Keratinocyte (primary cell): ENCODE results near the gene NF2. TPM values are rescaled to one million over a fixed set of nuclear protein-coding genes. Genes with fewer than 3 reads are reported as not detected.

Experiments used
- DNase-seq: peaks from one replicate; pipeline ENCODE4 v3.0.0-alpha.2; 2011; ENCODE audit warnings: low read depth, missing footprints, low spot score
- FAIRE-seq: peaks from 2 replicates; lab custom pipeline; 2011; peaks lifted over from hg19 to GRCh38; lab: Jason Lieb, UNC
- H2AFZ ChIP-seq: 2 replicates; pipeline ENCODE4 v1.6.0; 2012; ENCODE audit warnings: low read length, control low read depth, inconsistent platforms; ENCODE audit not compliant: control insufficient read depth
- H3K27ac ChIP-seq: 2 replicates; pipeline ENCODE4 v1.5.1; 2011; ENCODE audit warnings: low read length; ENCODE audit not compliant: control insufficient read depth, insufficient read depth
- H3K27me3 ChIP-seq: 3 replicates; pipeline ENCODE4 v1.6.0; 2011; ENCODE audit warnings: low read length; ENCODE audit not compliant: control insufficient read depth, insufficient read depth; ENCODE audit errors: extremely low read depth
- H3K36me3 ChIP-seq, 2 experiments: 2 replicates in 1 of 2; 3 replicates in 1 of 2; pipeline ENCODE4 v1.5.1; 2011; ENCODE audit warnings: low read length in 2 of 2, mild to moderate bottlenecking in 1 of 2; ENCODE audit not compliant: control insufficient read depth in 2 of 2, insufficient read depth in 2 of 2; ENCODE audit errors: extremely low read depth in 1 of 2
- H3K4me1 ChIP-seq: 3 replicates; pipeline ENCODE4 v1.5.1; 2011; ENCODE audit warnings: low read length; ENCODE audit not compliant: control insufficient read depth, insufficient read depth; ENCODE audit errors: extremely low read depth
- H3K4me2 ChIP-seq: 3 replicates; pipeline ENCODE4 v1.6.0; 2011; ENCODE audit warnings: low read depth, low read length; ENCODE audit not compliant: control insufficient read depth, insufficient read depth; ENCODE audit errors: extremely low read depth
- H3K4me3 ChIP-seq, 3 experiments: fragments of 200-600 bp in 1 of 3; sonication (generic) in 1 of 3; 2 replicates in 2 of 3; 3 replicates in 1 of 3; pipeline ENCODE4 v1.5.1; 2011 to 2016; ENCODE audit warnings: low read length in 3 of 3, mild to moderate bottlenecking in 3 of 3, control low read depth in 2 of 3, inconsistent platforms in 1 of 3, low read depth in 1 of 3, mixed read lengths in 1 of 3, mixed run types in 1 of 3, moderate library complexity in 1 of 3; ENCODE audit not compliant: control insufficient read depth in 2 of 3, insufficient read depth in 2 of 3; ENCODE audit errors: extremely low read depth in 1 of 3
- H3K79me2 ChIP-seq: 2 replicates; pipeline ENCODE4 v1.6.0; 2012; ENCODE audit warnings: low read length; ENCODE audit not compliant: control insufficient read depth, insufficient read depth
- H3K9ac ChIP-seq: 3 replicates; pipeline ENCODE4 v1.6.0; 2011; ENCODE audit warnings: low read length; ENCODE audit not compliant: control insufficient read depth, insufficient read depth; ENCODE audit errors: extremely low read depth
- H3K9me1 ChIP-seq: 3 replicates; pipeline ENCODE4 v1.6.0; 2011; ENCODE audit warnings: low read length; ENCODE audit not compliant: control insufficient read depth, insufficient read depth; ENCODE audit errors: extremely low read depth
- H3K9me3 ChIP-seq: 2 replicates; pipeline ENCODE4 v1.5.1; 2012; ENCODE audit warnings: low read depth, low read length; ENCODE audit not compliant: control insufficient read depth
- H4K20me1 ChIP-seq: 3 replicates; pipeline ENCODE4 v1.6.0; 2011; ENCODE audit warnings: low read length; ENCODE audit not compliant: control insufficient read depth, insufficient read depth; ENCODE audit errors: extremely low read depth
- EZH2 ChIP-seq: IDR thresholded peaks from one replicate; pipeline ENCODE4 v1.6.1; 2012; ENCODE audit warnings: inconsistent platforms, mild to moderate bottlenecking, low read length, moderate library complexity
- dilution Hi-C: fragments of 300-500 bp; cut with MboI; formaldehyde crosslinking; loops from one replicate; pipeline ENCODE4 v1.7.0; 2020; ENCODE audit warnings: low sequenced_read_pairs; ENCODE audit not compliant: extremely low pct_ligation_motif_present
- polyA plus RNA-seq, 5 experiments: library from polyadenylated mRNA; depleted of rRNA in 3 of 5; stranded (reverse) in 3 of 5; stranded (forward) in 1 of 5; unstranded in 1 of 5; fragments of >200 nt; gene quantifications; 1 replicate in 1 of 5; 2 replicates in 3 of 5; 3 replicates in 1 of 5; pipeline versions ENCODE4 v1.2.1 to v1.2.3, GENCODE V29; 2011 to 2012; ENCODE audit warnings: missing spikeins in 2 of 5, low read depth in 1 of 5, low replicate concordance in 1 of 5
- TF ChIP-seq, protein P1 (sequence below), 3 experiments: IDR thresholded peaks in 1 of 3; conservative IDR thresholded peaks in 1 of 3; optimal IDR thresholded peaks in 1 of 3; 2 replicates in 2 of 3; 3 replicates in 1 of 3; pipeline versions ENCODE3 to v1.5.1; 2011; ENCODE audit warnings: low read length in 3 of 3, mild to moderate bottlenecking in 3 of 3, moderate library complexity in 2 of 3, control low read depth in 1 of 3, inconsistent platforms in 1 of 3; ENCODE audit not compliant: insufficient read depth in 2 of 3; ENCODE audit errors: extremely low read depth in 1 of 3

NF2 gene
- polyA plus RNA-seq, 1 donor (not counting 4 experiments of a cell fraction or from before 2014, with no cell fraction given) = 50.2 TPM

DNA sequence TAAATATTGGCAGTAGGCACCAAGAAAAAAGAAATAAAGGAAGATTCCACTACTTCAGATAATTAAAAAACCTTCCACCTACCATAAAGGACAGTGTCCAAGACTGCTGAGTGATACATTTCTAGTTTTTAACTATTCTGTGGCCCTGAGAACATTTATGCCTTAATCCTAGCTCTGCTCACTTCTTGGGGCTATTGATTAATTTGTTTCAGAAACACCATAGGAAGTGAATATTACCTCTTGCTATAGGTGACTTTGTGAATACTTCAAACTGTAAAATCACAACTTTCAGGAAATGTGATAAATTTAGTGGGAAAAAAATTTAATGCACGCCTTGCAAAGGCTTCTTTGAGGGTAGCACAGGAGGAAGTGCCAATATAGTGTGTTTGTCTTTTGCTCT is 35.2 kb downstream of the NF2 start:
- Histone ChIP-seq H3K9me1 (no peaks in the 10 kb centered on the region), H3K4me3 (no peak overlapping the region), H3K9me3 (no peaks in the 10 kb centered on the region), H4K20me1 (no peaks in the 10 kb centered on the region), H2AFZ (no peak overlapping the region), H3K79me2 (peaks cover 49% of the 10 kb centered on the region), H3K27me3 (no peaks in the 10 kb centered on the region), H3K4me2 (no peak overlapping the region), H3K27ac (no peak overlapping the region), H3K36me3 (peaks cover 19 to 41% of the 10 kb centered on the region in 2 experiments), H3K9ac (no peak overlapping the region), H3K4me1 (no peaks in the 10 kb centered on the region)
- TF ChIP-seq, protein P1, sequence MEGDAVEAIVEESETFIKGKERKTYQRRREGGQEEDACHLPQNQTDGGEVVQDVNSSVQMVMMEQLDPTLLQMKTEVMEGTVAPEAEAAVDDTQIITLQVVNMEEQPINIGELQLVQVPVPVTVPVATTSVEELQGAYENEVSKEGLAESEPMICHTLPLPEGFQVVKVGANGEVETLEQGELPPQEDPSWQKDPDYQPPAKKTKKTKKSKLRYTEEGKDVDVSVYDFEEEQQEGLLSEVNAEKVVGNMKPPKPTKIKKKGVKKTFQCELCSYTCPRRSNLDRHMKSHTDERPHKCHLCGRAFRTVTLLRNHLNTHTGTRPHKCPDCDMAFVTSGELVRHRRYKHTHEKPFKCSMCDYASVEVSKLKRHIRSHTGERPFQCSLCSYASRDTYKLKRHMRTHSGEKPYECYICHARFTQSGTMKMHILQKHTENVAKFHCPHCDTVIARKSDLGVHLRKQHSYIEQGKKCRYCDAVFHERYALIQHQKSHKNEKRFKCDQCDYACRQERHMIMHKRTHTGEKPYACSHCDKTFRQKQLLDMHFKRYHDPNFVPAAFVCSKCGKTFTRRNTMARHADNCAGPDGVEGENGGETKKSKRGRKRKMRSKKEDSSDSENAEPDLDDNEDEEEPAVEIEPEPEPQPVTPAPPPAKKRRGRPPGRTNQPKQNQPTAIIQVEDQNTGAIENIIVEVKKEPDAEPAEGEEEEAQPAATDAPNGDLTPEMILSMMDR (optimal IDR thresholded peaks at IDR 0.05 in 1 of 3, IDR thresholded peaks at IDR 0.05 in 1 of 3, conservative IDR thresholded peaks at IDR 0.05 in 1 of 3; ENCODE audit: extremely low read depth in 1 of 3, insufficient read depth in 2 of 3, low read length in 3 of 3) = no peak
- TF ChIP-seq EZH2 = no peak
- DNase-seq (no peak), FAIRE-seq (no peak)
- dilution Hi-C loops = no loop called here

DNA sequence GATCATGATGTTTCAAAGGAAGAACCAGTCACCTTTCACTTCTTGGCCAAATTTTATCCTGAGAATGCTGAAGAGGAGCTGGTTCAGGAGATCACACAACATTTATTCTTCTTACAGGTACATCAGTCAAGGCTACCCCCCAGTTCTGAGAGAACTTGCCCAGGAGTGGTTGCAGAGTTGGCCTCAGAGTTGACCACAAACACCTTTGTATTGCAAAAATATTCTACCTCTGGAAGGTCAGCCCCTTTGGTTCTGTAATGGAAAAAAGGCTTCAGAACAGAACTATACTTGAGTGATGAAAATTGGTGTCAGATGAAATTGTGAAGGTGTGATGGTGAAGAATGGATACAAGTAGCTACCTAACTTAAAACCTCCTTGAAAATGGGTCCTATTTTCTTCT is 35.7 kb downstream of the NF2 start:
- TF ChIP-seq EZH2 = no peak
- TF ChIP-seq, protein P1 (optimal IDR thresholded peaks at IDR 0.05 in 1 of 3, IDR thresholded peaks at IDR 0.05 in 1 of 3, conservative IDR thresholded peaks at IDR 0.05 in 1 of 3; ENCODE audit: extremely low read depth in 1 of 3, insufficient read depth in 2 of 3, low read length in 3 of 3) = no peak
- no peaks in the 10 kb centered on the region for H3K9me1 ChIP-seq
- DNase-seq (no peak), FAIRE-seq (no peak)
- no peaks in the 10 kb centered on the region for H3K9me3 ChIP-seq
- H3K4me3 ChIP-seq = no peak overlapping the region
- no peak overlapping the region for H3K9ac ChIP-seq
- H3K4me2 ChIP-seq = no peak overlapping the region
- H3K4me1 ChIP-seq = no peaks in the 10 kb centered on the region
- H3K79me2 ChIP-seq = peaks cover 45% of the 10 kb centered on the region
- peaks cover 19 to 41% of the 10 kb centered on the region in 2 experiments for H3K36me3 ChIP-seq
- no peaks in the 10 kb centered on the region for H4K20me1 ChIP-seq
- dilution Hi-C loops = no loop called here
- H3K27me3 ChIP-seq = no peaks in the 10 kb centered on the region
- H2AFZ ChIP-seq = no peak overlapping the region
- H3K27ac ChIP-seq = no peak overlapping the region
